Liver (tissue), 3 donors: ENCODE results near the gene NUDT5.

ENCODE experiments used
- ATF3 ChIP-seq: IDR thresholded peaks from 2 replicates; pipeline ENCODE4 v1.6.1; 2016; ENCODE audit warnings: antibody characterized with exemption
- CTCF ChIP-seq: fragments of 150-350 bp; IDR thresholded peaks from 2 replicates; pipeline ENCODE4 v1.5.1; 2017; ENCODE audit warnings: improper control_type of control experiment, low read depth, low read length; ENCODE audit not compliant: missing input control
- FOXA2 ChIP-seq: IDR thresholded peaks from 2 replicates; pipeline ENCODE4 v1.6.1; 2016; ENCODE audit warnings: antibody characterized with exemption
- GABPA ChIP-seq, 2 donors: IDR thresholded peaks in 1 of 2; conservative IDR thresholded peaks in 1 of 2; 2 replicates each; pipeline ENCODE4 v1.6.1; 2016; ENCODE audit warnings: antibody characterized with exemption in 2 of 2, mild to moderate bottlenecking in 1 of 2, moderate library complexity in 1 of 2
- HNF4G ChIP-seq: IDR thresholded peaks from 2 replicates; pipeline ENCODE4 v1.6.1; 2016; ENCODE audit warnings: antibody characterized with exemption
- JUND ChIP-seq, 2 donors: IDR thresholded peaks; 2 replicates each; pipeline ENCODE4 v1.6.1; 2016; ENCODE audit warnings: antibody characterized with exemption in 2 of 2
- NR2F2 ChIP-seq: IDR thresholded peaks from 2 replicates; pipeline ENCODE4 v1.6.1; 2016; ENCODE audit warnings: antibody characterized with exemption
- REST ChIP-seq: IDR thresholded peaks from 2 replicates; pipeline ENCODE4 v1.6.1; 2016; ENCODE audit warnings: antibody characterized with exemption, mild to moderate bottlenecking
- RXRA ChIP-seq, 2 donors: IDR thresholded peaks; 2 replicates each; pipeline ENCODE4 v1.6.1; 2017 to 2018; ENCODE audit warnings: antibody characterized with exemption in 2 of 2, mild to moderate bottlenecking in 1 of 2
- SP1 ChIP-seq: IDR thresholded peaks from 2 replicates; pipeline ENCODE4 v1.6.1; 2018; ENCODE audit warnings: antibody characterized with exemption, mild to moderate bottlenecking
- TAF1 ChIP-seq: conservative IDR thresholded peaks from 2 replicates; pipeline ENCODE4 v1.6.1; 2016; ENCODE audit warnings: antibody characterized with exemption, mild to moderate bottlenecking
- YY1 ChIP-seq: IDR thresholded peaks from 2 replicates; pipeline ENCODE4 v1.6.1; 2016; ENCODE audit warnings: antibody characterized with exemption, mild to moderate bottlenecking
- ZBTB33 ChIP-seq: IDR thresholded peaks from 2 replicates; pipeline ENCODE4 v1.6.1; 2016; ENCODE audit warnings: antibody characterized with exemption
- TF ChIP-seq, protein P1 (sequence below): IDR thresholded peaks from 2 replicates; pipeline ENCODE4 v1.6.1; 2016; ENCODE audit warnings: antibody characterized with exemption
- donor health status: healthy.
- donor health status: healthy.

GRCh38 chr10:12189426-12189825, 6.3 kb downstream of the NUDT5 start:
- no peak for TF ChIP-seq GABPA (IDR thresholded peaks at IDR 0.05 in 1 of 2, conservative IDR thresholded peaks at IDR 0.05 in 1 of 2)
- no peak for TF ChIP-seq JUND (IDR thresholded peaks at IDR 0.05)
- no peak for TF ChIP-seq CTCF
- TF ChIP-seq TAF1, result no peak
- no peak for TF ChIP-seq REST
- no peak for TF ChIP-seq HNF4G
- TF ChIP-seq SP1, result no peak
- TF ChIP-seq NR2F2, result no peak
- TF ChIP-seq RXRA (IDR thresholded peaks at IDR 0.05), result no peak
- TF ChIP-seq YY1, result no peak
- no peak for TF ChIP-seq ATF3
- TF ChIP-seq ZBTB33, result no peak
- TF ChIP-seq, protein P1, sequence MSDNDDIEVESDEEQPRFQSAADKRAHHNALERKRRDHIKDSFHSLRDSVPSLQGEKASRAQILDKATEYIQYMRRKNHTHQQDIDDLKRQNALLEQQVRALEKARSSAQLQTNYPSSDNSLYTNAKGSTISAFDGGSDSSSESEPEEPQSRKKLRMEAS, result no peak
- TF ChIP-seq FOXA2, result no peak
